Measurements from ENCODE around the gene ZNF286A. TPM values are rescaled to one million over a fixed set of nuclear protein-coding genes. Genes with fewer than 3 reads are reported as not detected.
"Not testable (repeated sequence)": the region's sequence is repeated elsewhere in the genome, so short reads cannot be mapped to it uniquely, and the experiment has no call there.

ZNF286A gene
- total RNA-seq, 1 donor from 2014 or later, result 82.3 TPM

DNA sequence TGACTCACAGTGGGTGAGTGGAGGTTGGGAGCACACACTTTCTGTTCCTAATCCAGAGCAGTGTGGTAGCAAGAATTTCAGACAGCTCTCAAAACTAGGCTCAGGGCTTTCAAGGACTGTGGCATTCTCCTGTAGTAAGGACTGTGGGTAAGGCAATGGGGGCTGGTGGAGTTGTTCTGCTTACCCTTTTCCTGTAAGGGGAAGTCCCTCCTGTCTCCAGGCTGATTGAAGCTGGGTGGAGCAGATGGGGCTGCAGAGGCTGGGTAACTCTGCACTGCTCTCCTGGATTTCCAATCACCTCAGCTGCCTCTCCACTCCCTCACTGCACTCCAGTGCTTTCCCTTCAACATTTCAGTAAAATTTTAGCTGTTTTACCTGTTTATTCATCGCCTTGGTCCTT is 12.1 kb upstream of the ZNF286A start:
- not testable (repeated sequence) for H3K4me3 Mint-ChIP-seq (ENCODE audit: unreplicated experiment); H3K36me3 Mint-ChIP-seq (ENCODE audit: low read depth, unreplicated experiment); H3K27me3 Mint-ChIP-seq (ENCODE audit: unreplicated experiment); H3K9me3 Mint-ChIP-seq (ENCODE audit: unreplicated experiment); H3K27ac Mint-ChIP-seq (ENCODE audit: unreplicated experiment); DNase-seq (ENCODE audit: low spot score)
- H3K4me1 Mint-ChIP-seq (ENCODE audit: unreplicated experiment), result peaks cover 12% of the 10 kb centered on the region

DNA sequence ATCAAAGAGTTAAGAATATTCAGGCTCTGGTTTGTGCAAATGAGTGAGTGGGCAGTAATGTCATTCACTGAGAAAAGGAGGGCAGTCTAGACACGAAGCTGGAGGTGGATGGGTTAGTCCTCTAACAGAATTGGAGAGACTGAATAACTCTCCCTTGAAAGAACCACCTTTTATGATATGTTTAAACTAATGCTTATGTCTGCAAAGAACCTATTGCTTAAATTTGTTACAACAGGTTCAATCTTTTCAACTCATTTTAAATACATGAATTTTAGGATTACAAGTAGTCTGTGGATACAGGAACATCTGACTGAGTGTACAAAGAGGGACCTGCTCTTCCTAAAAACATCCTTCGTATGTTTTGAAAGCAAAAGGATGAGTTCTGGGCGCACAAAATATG is 585 bp upstream of the ZNF286A start:
- DNase-seq (ENCODE audit: low spot score); H3K36me3 Mint-ChIP-seq (ENCODE audit: low read depth, unreplicated experiment); H3K9me3 Mint-ChIP-seq (ENCODE audit: unreplicated experiment); H3K27me3 Mint-ChIP-seq (ENCODE audit: unreplicated experiment); H3K4me1 Mint-ChIP-seq (ENCODE audit: unreplicated experiment); H3K27ac Mint-ChIP-seq (ENCODE audit: unreplicated experiment): not testable (repeated sequence)
- H3K4me3 Mint-ChIP-seq (ENCODE audit: unreplicated experiment), result peak overlapping the region; percentile 91

DNA sequence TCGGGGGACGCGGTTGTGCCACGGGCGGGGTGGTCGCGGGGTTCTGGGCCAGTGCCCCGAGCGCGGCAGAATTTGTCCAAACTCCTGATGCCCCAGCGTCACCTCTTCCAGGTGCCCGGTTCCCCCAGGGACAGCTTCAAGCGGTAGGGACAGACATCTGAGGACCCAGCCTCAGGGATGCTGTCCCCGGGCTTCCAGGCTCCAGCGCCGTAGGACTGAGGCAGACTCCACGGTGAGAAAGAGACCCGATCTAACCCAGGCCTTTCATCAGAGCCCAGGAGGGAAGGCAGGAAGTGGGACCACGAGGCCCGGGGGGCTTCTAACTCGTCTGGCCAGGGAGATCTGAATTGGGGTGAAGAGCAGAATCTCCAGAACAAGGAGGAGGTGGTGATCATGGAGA is 385 bp downstream of the ZNF286A start:
- H3K27ac Mint-ChIP-seq (ENCODE audit: unreplicated experiment); H3K27me3 Mint-ChIP-seq (ENCODE audit: unreplicated experiment); H3K4me1 Mint-ChIP-seq (ENCODE audit: unreplicated experiment); DNase-seq (ENCODE audit: low spot score); H3K9me3 Mint-ChIP-seq (ENCODE audit: unreplicated experiment): not testable (repeated sequence)
- Mint-ChIP-seq H3K4me3 (ENCODE audit: unreplicated experiment) (peak overlapping the region; percentile 91), H3K36me3 (ENCODE audit: low read depth, unreplicated experiment) (peaks cover 15% of the 10 kb centered on the region)

DNA sequence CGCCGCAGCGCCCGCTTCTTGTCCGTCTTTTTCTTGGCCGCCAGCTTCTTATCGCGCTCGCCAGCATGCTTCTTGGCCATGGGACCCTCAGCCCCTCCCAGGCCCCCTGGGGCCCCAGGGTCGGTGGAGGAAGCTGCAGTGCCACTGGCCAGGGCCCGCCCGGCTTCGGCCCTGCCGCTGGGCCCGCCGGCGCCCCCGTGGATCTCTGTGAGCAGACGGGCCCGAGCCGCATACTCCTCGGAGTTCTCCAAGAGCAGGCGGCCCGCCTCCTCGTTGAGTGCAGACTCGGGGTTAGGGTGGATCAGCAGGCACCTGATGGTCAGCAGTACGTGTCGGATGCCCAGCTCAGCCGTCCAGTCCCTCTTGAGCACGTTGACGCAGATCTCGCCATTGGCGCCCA is 4.7 kb downstream of the ZNF286A start:
- peaks cover 54% of the 10 kb centered on the region for H3K36me3 Mint-ChIP-seq (ENCODE audit: low read depth, unreplicated experiment)
- not testable (repeated sequence) for H3K27me3 Mint-ChIP-seq (ENCODE audit: unreplicated experiment); H3K4me1 Mint-ChIP-seq (ENCODE audit: unreplicated experiment); H3K9me3 Mint-ChIP-seq (ENCODE audit: unreplicated experiment); DNase-seq (ENCODE audit: low spot score); H3K27ac Mint-ChIP-seq (ENCODE audit: unreplicated experiment); H3K4me3 Mint-ChIP-seq (ENCODE audit: unreplicated experiment)

DNA sequence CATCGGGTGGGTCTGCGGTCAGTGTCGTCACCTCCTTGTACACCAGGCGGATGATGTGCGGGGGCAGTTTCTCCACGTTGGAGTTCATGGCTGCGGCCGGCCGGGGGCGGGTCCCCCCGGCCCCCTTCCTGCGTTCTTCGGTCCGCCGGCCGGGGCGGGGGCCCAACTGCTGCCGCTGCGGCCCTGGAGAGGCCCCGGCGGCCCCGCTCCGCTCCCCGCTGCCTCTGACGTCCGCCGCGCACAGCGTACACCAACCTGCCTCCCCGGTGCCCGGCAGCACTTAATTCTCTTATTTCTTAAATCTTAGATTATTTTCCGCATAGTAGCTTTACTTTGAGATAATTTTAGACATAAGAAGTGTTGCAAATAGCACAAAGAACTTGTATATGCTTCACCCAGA is 5.3 kb downstream of the ZNF286A start:
- not testable (repeated sequence) for H3K9me3 Mint-ChIP-seq (ENCODE audit: unreplicated experiment); H3K27ac Mint-ChIP-seq (ENCODE audit: unreplicated experiment); DNase-seq (ENCODE audit: low spot score); H3K4me1 Mint-ChIP-seq (ENCODE audit: unreplicated experiment); H3K27me3 Mint-ChIP-seq (ENCODE audit: unreplicated experiment)
- Mint-ChIP-seq H3K36me3 (ENCODE audit: low read depth, unreplicated experiment) (peaks cover 60% of the 10 kb centered on the region), H3K4me3 (ENCODE audit: unreplicated experiment) (peak overlapping the region; percentile 71)

DNA sequence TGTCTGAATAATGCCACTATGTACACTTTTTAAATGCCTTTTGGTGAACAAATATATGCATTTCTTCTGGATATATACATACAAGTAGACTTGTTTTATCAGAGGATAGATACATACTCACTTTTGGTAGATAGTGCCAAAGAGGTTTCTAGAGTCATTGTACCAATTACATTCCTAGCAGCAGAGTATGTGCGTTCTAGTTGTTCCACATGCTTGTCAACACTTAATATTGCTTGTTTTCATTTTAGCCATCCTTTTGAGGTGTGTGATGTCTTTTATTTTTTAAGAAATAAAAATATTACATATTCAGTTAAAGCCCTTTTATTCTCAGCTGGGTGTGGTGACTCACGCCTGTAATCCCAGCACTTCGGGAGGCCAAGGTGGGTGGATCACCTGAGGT is 9.3 kb downstream of the ZNF286A start:
- H3K4me1 Mint-ChIP-seq (ENCODE audit: unreplicated experiment); H3K27me3 Mint-ChIP-seq (ENCODE audit: unreplicated experiment); DNase-seq (ENCODE audit: low spot score); H3K27ac Mint-ChIP-seq (ENCODE audit: unreplicated experiment): not testable (repeated sequence)
- Mint-ChIP-seq H3K9me3 (ENCODE audit: unreplicated experiment) (peaks cover 16% of the 10 kb centered on the region), H3K4me3 (ENCODE audit: unreplicated experiment) (peak overlapping the region; percentile 67), H3K36me3 (ENCODE audit: low read depth, unreplicated experiment) (peaks cover 77% of the 10 kb centered on the region)

DNA sequence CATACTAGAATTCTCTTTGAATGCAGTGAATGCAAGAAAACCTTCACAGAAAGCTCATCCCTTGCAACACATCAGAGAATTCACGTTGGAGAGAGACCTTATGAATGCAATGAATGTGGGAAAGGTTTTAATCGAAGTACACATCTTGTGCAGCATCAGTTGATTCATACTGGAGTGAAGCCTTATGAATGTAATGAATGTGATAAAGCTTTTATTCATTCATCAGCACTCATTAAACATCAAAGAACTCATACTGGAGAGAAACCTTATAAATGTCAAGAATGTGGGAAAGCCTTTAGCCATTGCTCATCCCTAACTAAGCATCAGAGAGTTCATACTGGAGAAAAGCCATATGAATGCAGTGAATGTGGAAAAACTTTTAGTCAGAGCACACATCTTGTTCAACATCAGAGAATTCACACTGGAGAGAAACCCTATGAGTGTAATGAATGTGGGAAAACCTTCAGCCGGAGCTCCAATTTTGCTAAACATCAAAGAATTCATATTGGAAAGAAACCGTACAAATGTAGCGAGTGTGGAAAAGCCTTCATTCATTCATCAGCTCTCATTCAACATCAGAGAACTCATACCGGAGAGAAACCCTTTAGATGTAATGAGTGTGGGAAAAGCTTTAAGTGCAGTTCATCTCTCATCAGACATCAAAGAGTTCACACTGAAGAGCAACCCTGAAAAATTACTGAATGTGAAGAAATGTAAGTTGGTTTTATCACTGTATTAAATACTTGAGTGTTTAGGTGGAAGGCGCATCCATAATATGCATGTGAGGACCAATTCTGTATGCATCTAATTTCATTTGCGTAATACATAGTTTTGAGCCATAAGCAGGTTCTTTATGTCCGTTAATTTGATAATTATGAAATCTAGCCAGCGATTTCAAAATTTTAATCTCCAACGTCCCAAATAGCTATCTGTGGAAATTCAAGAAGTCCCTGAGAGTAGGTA is 17.3 kb downstream of the ZNF286A start:
- H3K27me3 Mint-ChIP-seq (ENCODE audit: unreplicated experiment); H3K4me1 Mint-ChIP-seq (ENCODE audit: unreplicated experiment); DNase-seq (ENCODE audit: low spot score); H3K27ac Mint-ChIP-seq (ENCODE audit: unreplicated experiment): not testable (repeated sequence)
- H3K36me3 Mint-ChIP-seq (ENCODE audit: low read depth, unreplicated experiment), result peaks cover 62% of the 10 kb centered on the region
- peak overlapping the region; percentile 78 for H3K4me3 Mint-ChIP-seq (ENCODE audit: unreplicated experiment)
- H3K9me3 Mint-ChIP-seq (ENCODE audit: unreplicated experiment), result peaks cover 35% of the 10 kb centered on the region

DNA sequence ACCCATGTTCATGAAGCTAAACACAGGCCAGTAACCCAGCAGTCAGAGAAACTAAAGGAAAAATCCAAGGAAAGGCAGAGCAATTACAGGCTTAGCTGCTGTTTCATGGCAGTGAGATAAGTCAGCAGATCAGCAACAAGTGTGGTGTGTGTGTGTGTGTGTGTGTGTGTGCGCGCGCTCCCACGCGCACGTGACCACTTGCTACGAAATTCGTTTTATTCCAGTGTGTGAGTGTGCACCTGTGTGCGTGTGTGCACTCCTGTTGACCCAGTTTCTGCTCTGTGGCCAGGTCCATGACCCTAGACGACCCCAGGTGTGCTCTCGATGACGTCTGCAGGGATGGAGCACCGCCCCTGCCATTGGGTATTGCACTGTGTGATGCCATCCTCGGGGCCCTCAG is 31.0 kb downstream of the ZNF286A start:
- H3K4me3 Mint-ChIP-seq (ENCODE audit: unreplicated experiment); H3K36me3 Mint-ChIP-seq (ENCODE audit: low read depth, unreplicated experiment); H3K27ac Mint-ChIP-seq (ENCODE audit: unreplicated experiment); H3K9me3 Mint-ChIP-seq (ENCODE audit: unreplicated experiment); DNase-seq (ENCODE audit: low spot score); H3K4me1 Mint-ChIP-seq (ENCODE audit: unreplicated experiment); H3K27me3 Mint-ChIP-seq (ENCODE audit: unreplicated experiment): not testable (repeated sequence)

DNA sequence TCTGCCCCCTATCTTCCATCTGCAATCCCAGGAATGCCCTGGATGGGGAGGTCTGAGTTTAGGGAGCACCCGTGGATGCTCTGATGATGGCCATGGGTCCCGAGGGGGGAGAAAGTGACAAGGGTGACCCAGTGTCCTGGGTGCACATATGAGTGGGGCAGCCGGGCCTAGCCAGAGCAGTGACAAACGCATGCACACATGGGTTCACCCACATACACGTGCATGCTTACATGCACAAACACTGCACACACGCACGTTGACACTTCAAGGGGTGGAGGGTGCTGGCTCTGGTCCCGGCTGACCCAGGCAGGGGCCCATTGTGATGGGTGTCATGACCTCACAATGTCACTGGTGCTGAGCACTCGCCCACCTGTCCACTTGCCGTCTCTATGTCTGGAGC is 32.3 kb downstream of the ZNF286A start, which contains the start of gene TBC1D26:
TBC1D26 (plus strand) TSS at position 384 of the 400 bp plus-strand sequence. CDS start 3,066 bp downstream, outside the sequence.
- not testable (repeated sequence) for H3K36me3 Mint-ChIP-seq (ENCODE audit: low read depth, unreplicated experiment); H3K4me3 Mint-ChIP-seq (ENCODE audit: unreplicated experiment); H3K27me3 Mint-ChIP-seq (ENCODE audit: unreplicated experiment); H3K9me3 Mint-ChIP-seq (ENCODE audit: unreplicated experiment); H3K27ac Mint-ChIP-seq (ENCODE audit: unreplicated experiment); DNase-seq (ENCODE audit: low spot score); H3K4me1 Mint-ChIP-seq (ENCODE audit: unreplicated experiment)

DNA sequence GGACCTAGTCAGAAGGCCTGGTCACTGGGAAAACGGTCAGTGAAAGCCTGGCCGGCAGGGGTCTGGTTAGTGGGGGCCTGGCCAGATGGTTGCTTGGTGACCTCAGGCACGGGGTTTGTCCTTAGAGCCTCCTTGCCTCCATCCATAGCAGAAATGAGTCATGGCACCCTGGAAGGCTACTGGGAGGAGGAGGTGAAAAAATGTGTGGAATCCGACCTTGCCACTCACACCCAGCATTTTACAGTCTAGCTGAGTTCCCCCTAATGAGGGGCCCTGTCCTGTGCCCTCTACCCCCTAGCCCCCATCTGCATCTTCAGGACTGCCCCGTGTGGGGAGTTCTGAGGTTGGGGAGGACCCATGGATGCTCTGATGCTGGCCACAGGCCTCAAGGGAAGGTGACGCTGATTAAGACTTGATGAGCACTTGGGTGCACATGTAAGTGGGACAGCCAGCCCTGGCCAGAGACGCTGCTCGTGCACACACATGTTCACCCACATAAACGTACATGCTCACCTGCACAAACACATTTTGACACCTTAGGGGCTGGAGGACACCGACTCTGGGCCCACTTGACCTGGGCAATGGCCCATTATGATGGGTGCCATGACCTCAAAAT is 33.7 kb downstream of the ZNF286A start:
- DNase-seq (ENCODE audit: low spot score); H3K27ac Mint-ChIP-seq (ENCODE audit: unreplicated experiment); H3K4me1 Mint-ChIP-seq (ENCODE audit: unreplicated experiment): not testable (repeated sequence)

DNA sequence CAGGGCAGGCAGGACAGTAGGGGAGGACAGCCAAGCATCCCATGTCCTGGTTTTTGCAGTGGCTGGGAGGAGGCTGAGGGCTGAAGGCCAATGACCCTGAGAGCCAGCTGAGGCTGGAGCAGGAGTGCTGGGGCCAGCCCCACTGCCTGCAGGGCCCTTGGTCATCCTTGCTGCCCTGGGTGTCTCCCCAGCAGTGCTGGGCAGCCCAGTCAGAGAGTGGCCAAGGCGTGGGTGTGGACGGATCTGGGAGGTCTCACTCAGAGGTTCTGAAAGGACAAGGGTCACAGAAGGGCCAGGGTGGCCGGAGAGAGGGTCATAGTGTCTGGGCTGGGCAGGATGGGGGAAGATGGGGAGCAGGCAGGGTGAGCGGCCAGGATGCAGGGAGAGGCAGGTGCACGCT is 37.0 kb downstream of the ZNF286A start:
- H3K27ac Mint-ChIP-seq (ENCODE audit: unreplicated experiment); H3K4me3 Mint-ChIP-seq (ENCODE audit: unreplicated experiment); H3K4me1 Mint-ChIP-seq (ENCODE audit: unreplicated experiment); H3K36me3 Mint-ChIP-seq (ENCODE audit: low read depth, unreplicated experiment); H3K9me3 Mint-ChIP-seq (ENCODE audit: unreplicated experiment); H3K27me3 Mint-ChIP-seq (ENCODE audit: unreplicated experiment); DNase-seq (ENCODE audit: low spot score): not testable (repeated sequence)

More for the DNA sequence above, 33.7 kb downstream of the ZNF286A start:
- not testable (repeated sequence) for H3K9me3 Mint-ChIP-seq (ENCODE audit: unreplicated experiment); H3K36me3 Mint-ChIP-seq (ENCODE audit: low read depth, unreplicated experiment); H3K27me3 Mint-ChIP-seq (ENCODE audit: unreplicated experiment); H3K4me3 Mint-ChIP-seq (ENCODE audit: unreplicated experiment)

Data from endothelial cell (in vitro differentiated cells).